Non-pigmented ciliary epithelial cell (primary cell): ENCODE results near the gene RBP5.

Experiments
- DNase-seq: peaks from one replicate; pipeline ENCODE4 v3.0.0-alpha.2; 2010; ENCODE audit warnings: low read depth

The RBP5 gene

DNA sequence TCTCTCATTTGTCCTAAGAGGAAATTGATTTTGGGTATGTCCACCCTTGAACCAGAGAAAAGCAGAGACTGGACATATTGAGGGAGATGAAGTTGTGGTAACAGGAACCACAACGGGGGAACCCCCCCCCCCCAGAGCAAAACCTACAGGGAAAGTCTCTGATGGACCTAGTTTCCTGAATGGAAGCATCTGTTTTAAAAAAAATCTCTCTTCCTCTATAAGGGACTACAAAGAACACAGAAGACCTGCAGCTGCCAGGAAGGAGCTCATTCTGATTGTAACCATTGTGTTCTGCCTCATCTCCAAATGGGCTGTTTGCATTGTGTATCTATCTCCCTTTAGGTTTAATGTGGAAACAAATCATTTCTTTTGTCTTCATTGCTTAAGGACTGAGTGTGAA lies 54.7 kb downstream of the RBP5 start:
- DNase-seq = no peak
